GM10248 (cell line): ENCODE measurements around the gene PIK3R3.

Experiments
- CTCF ChIA-PET: fragments of 300-600 bp; sonication (Branson Sonifier 250); formaldehyde crosslinking; extraction: SDS; loops from one replicate; lab custom pipeline; 2021; ENCODE audit warnings: antibody characterized with exemption; lab: Yijun Ruan, JAX
- POLR2A ChIA-PET: fragments of 350-650 bp; sonication (Branson Sonifier 250); formaldehyde crosslinking; extraction: SDS; loops from one replicate; lab custom pipeline; 2020; ENCODE audit warnings: antibody characterized with exemption; lab: Yijun Ruan, JAX
- DNase-seq: peaks from one replicate; pipeline ENCODE4 v3.0.0; 2012; ENCODE audit errors: extremely low spot score
- TF ChIP-seq, protein P1 (sequence below): IDR thresholded peaks from 2 replicates; pipeline ENCODE4 v1.5.1; 2012; ENCODE audit warnings: mild to moderate bottlenecking, low read depth; ENCODE audit errors: extremely low read depth, missing control alignments, control extremely low read depth

Gene PIK3R3

DNA sequence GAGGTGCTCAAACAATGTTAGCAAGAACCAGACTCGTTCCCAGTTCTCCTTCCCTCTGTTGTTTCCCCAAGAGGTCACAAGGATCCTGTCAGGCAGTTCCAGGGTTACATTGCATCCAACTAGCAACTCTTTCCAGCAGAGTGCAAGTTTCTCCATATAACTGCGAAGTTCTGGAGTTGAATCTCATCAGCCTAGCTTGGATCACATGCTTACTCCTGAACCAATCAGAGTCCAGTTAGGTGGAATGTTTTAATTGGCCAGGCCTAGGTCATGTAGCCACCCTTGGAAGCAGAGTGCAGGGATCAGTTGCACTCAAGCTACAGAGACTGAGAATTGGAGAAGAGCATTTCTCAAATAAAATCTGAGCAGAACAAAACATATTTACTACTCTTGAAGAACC, 15.9 kb upstream of the PIK3R3 start:
- ChIA-PET POLR2A (interaction anchor here (0.7 kb wide), 1 partner anchor 20 kb away, joined by 3 read pairs; no protein-coding TSS in a partner anchor), CTCF (interaction anchor here (0.6 to 4.4 kb wide), 4 partner anchors 9 to 17 kb away, joined by 3 to 19 read pairs (median 4); no protein-coding TSS in a partner anchor)
- TF ChIP-seq, protein P1, sequence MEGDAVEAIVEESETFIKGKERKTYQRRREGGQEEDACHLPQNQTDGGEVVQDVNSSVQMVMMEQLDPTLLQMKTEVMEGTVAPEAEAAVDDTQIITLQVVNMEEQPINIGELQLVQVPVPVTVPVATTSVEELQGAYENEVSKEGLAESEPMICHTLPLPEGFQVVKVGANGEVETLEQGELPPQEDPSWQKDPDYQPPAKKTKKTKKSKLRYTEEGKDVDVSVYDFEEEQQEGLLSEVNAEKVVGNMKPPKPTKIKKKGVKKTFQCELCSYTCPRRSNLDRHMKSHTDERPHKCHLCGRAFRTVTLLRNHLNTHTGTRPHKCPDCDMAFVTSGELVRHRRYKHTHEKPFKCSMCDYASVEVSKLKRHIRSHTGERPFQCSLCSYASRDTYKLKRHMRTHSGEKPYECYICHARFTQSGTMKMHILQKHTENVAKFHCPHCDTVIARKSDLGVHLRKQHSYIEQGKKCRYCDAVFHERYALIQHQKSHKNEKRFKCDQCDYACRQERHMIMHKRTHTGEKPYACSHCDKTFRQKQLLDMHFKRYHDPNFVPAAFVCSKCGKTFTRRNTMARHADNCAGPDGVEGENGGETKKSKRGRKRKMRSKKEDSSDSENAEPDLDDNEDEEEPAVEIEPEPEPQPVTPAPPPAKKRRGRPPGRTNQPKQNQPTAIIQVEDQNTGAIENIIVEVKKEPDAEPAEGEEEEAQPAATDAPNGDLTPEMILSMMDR, result no peak
- no peak for DNase-seq

DNA sequence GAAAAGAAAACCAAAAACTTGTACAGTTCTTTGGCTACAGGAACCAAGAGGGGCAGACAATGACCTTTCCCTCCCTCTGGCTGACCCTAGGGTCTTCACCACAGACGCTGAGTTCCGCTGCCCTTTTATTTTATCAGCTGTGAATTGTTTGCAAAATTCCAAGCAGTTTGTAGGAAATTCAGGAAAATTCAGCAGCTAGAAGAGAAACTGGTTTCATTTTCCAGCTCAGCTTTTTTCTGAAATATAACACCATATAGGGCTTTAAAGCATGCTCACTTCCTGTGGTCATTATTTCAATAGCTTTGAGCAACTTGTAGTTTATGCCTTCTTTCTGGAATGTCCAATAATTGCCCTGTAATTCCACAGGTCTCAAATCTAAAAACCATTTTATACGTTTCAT, 5.5 kb upstream of the PIK3R3 start:
- TF ChIP-seq, protein P1, result no peak
- POLR2A ChIA-PET, result no interaction called here
- CTCF ChIA-PET, result interaction anchor here (0.8 to 1.6 kb wide), 4 partner anchors 10 to 43 kb away, joined by 3 to 5 read pairs (median 3); partner anchors contain the start of gene TSPAN1
- no peak for DNase-seq

DNA sequence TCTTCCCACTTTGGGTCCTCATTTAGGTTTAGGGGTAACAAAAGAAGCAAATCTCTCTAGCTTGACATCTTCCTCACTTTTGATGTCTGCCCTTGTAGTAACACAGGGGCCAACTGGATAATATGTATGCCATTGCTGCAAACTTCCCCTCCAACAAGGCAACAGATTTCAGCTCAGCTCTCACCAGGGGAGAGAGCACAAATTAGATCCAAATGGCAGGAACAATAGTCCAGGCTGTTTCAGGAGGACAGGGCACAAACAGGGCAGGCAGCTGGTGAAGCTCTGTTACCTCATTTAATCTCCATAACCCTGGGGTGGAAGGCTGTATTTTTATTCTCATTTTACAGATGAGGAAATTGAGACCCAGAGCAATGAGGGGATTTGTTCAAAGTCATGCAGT, 4.3 kb upstream of the PIK3R3 start:
- TF ChIP-seq, protein P1, result no peak
- DNase-seq, result no peak
- ChIA-PET POLR2A (no interaction called here), CTCF (no interaction called here)

DNA sequence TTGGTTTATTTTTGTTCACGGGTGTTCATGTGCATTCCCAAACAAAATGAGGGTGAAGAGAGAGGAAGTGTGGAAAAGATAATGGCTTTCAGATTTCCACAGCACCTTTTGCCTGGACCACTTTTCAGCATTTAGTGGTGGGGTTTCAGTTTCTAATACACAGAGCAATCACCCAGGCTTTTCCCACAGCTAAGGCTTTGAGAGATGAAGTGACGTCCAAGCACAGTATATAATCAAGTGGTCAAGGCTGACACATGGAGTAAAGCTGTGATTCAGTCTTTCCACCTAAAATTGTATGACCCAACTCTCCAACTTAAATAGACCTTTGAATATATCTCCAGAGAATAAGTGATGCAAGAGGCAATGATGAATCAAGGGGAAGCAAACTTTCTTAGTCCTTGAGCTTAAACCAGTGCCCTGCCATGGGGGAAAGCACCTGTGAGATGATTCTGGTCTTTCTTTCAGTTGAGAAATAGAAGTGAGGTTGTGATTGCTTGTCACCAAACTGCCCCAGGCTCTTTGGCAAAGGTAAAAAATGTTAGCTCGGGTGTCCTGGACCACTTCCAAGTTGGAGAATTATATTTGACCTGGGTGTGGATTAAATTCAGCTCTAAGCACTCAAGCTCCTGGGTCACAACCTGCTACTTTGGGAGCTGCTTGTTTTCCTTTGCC, 2.4 kb upstream of the PIK3R3 start:
- CTCF ChIA-PET, result interaction anchor here (0.8 to 1.5 kb wide), 12 partner anchors 9 to 101 kb away, joined by 3 to 6 read pairs (median 4); no protein-coding TSS in a partner anchor
- POLR2A ChIA-PET, result no interaction called here
- DNase-seq, result peak; percentile 44
- TF ChIP-seq, protein P1, result no peak

DNA sequence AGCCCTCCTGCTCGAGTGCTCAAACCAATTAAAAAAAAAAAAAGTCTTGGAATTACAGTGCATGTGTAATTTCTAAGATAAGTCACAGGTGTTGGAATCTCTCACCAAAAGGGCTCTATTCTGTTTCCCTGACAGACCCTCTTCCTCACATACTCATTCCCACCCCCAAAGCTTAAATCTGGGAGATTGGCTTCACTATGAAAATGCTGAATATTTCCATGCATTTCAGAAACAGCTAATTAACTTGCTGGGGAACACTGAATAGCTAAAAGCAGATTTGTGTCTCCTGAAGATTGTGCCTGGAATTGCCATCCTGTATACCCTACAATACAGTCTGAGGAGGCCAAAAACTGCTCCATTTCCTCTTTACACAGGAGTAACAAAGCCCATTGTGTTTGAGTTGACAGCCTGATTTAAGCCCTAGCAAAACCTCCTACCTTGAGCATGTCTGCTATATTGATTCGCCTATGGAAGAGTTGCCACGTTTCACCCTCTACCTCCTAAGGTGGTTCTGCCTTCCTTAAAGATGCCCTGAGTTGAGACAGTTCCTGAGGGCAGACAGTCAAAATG, 1.4 kb upstream of the PIK3R3 start:
- POLR2A ChIA-PET, result interaction anchor here (0.7 kb wide), 1 partner anchor 38 kb away, joined by 3 read pairs; no protein-coding TSS in a partner anchor
- CTCF ChIA-PET, result interaction anchor here (1.1 to 1.5 kb wide), 7 partner anchors 10 to 98 kb away, joined by 3 to 6 read pairs (median 4); no protein-coding TSS in a partner anchor
- DNase-seq, result no peak
- TF ChIP-seq, protein P1, result no peak

DNA sequence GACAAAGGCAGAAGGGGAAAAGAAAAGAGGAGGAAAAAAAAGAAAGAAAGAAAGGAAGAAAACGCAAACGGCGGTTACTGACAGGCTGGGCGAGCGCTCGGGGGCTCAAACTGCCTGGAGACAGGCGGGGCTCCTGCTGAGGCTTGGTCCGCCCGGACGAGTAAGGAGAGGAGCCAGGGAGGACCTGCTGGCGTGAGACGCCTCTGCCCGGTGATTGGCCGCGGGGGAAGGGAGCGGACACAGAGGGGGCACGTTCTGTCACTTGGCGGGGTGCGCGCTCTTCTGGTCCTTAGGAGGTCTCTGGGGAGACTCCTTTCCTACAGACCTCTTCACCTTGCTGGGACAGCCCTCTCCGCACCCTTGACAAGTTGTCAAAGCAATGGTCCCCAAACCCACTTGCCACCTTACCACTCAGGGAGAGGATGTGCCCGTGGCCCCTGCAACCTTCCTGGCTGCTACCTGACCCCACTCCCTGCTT, 791 bp upstream of the PIK3R3 start:
- TF ChIP-seq, protein P1, result no peak
- ChIA-PET POLR2A (no interaction called here), CTCF (no interaction called here)
- DNase-seq, result peak; percentile 78
